Gastrocnemius medialis (tissue), 4 donors: ENCODE results near the gene CERS6.

ENCODE experiments used
- CTCF ChIP-seq, 5 experiments: fragments of 450-650 bp in 3 of 5; fragments of 200-600 bp in 2 of 5; sonication (generic) in 2 of 5; IDR thresholded peaks in 4 of 5; conservative IDR thresholded peaks in 1 of 5; 1 replicate in 4 of 5; 2 replicates in 1 of 5; pipeline ENCODE4 v1.5.1; 2016 to 2019; ENCODE audit warnings: antibody characterized with exemption in 5 of 5, mild to moderate bottlenecking in 3 of 5, moderate library complexity in 3 of 5
- POLR2A ChIP-seq, 2 donors: fragments of 450-650 bp; IDR thresholded peaks; one replicate each; pipeline ENCODE4 v1.6.1; 2017; ENCODE audit warnings: antibody characterized with exemption in 2 of 2, mild to moderate bottlenecking in 2 of 2, moderate library complexity in 2 of 2

DNA sequence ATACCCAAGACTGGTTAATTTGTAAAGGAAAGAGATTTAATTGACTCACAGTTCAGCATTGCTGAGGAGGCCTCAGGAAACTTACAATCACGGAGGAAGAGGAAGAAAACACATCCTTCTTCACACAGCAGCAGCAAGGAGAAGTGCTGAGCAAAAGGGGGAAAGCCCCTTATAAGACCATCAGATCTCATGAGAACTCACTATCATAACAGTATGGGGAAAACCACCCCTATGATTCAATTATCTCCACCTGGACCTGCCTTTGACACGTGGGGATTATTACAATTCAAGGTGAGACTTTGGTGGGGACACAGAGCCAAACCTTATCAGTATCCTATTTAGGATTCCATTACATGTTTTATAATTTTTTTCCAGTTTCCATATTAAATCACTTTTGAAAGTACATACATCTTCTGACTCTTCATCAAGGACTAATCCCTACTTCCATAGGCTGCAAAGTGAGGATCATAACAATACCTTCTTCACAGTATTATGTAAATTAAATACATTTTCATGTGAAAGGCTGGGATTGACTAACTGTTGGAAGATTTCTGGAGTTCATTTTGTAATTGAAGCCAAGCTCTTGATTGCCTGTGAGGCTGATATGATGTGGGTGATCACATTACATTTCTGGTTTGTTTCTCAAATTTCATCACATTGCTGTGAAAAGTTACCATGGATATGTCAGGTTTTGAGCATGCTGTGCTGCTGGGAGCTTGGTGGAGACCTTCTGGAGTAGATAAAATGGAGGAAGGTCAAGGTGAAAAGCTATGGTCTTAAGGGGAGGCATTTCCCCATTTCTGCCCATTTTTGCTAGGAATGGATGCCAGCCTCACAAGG, 31.7 kb upstream of the CERS6 start:
- no peak for TF ChIP-seq POLR2A (IDR thresholded peaks at IDR 0.05)
- TF ChIP-seq CTCF (IDR thresholded peaks at IDR 0.05 in 4 of 5, conservative IDR thresholded peaks at IDR 0.05 in 1 of 5) = no peak
